GM19395 (cell line): ENCODE data around the gene MRPL54.
"Not testable (repeated sequence)": the region's sequence is repeated elsewhere in the genome, so short reads cannot be mapped to it uniquely, and the experiment has no call there.

ENCODE experiments used
- ATAC-seq: cut with Tn5 transposase; IDR thresholded peaks from one replicate; pipeline ENCODE4 v1.9.1; 2021; ENCODE audit warnings: mild to moderate bottlenecking, moderate library complexity; ENCODE audit not compliant: unreplicated experiment

Gene MRPL54

GRCh38 chr19:3807574-3808354, 45.3 kb downstream of the MRPL54 start:
- ATAC-seq: no peak

- ATAC-seq: no peak
These were observed 46.1 kb downstream of the MRPL54 start for GRCh38 chr19:3808420-3809143.

DNA sequence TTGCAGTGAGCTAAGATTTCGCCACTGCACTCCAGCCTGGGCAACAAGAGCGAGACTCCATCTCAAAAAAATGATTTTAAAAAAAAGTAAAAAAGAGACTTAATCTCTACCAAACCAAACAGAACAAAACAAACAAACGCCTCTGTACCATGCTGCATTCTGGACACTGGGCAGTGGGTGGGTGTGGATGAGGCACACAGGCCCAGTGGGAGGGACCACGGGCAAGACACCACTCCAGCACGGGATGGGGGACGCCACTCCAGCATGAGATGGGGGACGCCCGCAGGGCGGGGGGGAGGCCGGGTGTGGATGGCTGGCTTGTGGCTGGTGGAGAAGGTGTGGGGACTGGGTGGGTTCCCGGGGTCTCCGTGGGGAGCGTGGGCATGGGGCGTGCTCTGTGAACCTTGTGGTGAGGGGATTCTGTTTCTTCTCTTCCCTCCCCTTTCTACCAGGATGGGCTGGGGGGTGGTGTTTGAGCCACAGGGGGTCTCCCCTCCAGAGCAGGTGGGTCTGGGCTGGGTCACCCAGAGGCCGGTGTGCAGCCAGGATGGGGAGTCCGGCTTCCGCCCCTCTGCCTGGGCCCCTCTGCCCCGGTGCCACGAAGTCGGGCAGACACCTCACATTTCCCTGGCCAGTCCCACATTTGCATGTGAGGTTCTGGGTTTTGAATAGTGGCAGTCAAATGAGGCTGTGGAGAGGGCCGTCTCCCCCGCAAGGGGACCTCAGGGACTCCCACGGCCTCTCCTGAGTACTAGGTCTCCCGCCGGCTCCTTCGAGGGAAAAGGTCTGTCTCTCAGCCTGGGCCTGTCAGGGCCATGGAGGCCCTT, 47.6 kb downstream of the MRPL54 start:
- no peak for ATAC-seq

DNA sequence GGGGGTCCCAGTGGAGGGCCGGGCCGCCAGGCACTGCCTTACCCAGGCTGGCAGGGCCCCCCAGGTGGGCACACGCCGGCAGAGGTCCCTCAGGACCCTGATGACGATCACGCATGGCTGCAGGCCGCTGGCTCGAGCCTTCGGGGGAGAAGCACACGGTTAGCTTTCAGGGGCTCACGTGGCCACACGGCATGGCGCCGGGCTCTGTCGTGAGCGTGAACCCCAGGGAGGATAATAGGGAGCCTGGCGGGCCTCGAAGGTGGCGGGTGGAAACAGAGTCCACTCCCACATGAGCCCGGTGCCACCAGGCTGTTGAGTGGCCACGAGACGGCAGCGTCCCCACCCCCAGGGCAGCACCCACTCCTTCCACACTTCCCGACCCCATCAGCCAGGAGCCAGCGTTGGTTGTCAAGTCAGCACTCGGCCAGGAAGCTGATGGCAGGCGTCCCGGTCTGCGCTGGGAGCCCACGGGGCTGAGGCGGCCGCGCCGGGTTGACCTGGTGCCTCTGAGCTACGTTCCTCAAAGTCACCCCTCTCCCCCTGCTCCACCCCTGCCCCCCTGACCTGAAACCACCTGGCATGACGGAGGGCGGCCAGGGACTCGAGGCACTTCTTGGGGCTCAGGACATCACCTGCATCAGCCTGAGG, 48.4 kb downstream of the MRPL54 start:
- no peak for ATAC-seq

GRCh38 chr19:3813473-3814392, 51.3 kb downstream of the MRPL54 start:
- no peak for ATAC-seq

GRCh38 chr19:3814648-3815047, 52.2 kb downstream of the MRPL54 start:
- ATAC-seq: no peak

- not testable (repeated sequence) for ATAC-seq
These were observed 53.7 kb downstream of the MRPL54 start for GRCh38 chr19:3816148-3816547.

GRCh38 chr19:3816566-3817218, 54.2 kb downstream of the MRPL54 start:
- no peak for ATAC-seq
